Measurements from ENCODE around the gene CAPN2. TPM values are rescaled to one million over a fixed set of nuclear protein-coding genes. Genes with fewer than 3 reads are reported as not detected.
"Not testable (repeated sequence)": the region's sequence is repeated elsewhere in the genome, so short reads cannot be mapped to it uniquely, and the experiment has no call there.

The CAPN2 gene
- total RNA-seq, 1 experiment from 2014 or later = 198 TPM

DNA sequence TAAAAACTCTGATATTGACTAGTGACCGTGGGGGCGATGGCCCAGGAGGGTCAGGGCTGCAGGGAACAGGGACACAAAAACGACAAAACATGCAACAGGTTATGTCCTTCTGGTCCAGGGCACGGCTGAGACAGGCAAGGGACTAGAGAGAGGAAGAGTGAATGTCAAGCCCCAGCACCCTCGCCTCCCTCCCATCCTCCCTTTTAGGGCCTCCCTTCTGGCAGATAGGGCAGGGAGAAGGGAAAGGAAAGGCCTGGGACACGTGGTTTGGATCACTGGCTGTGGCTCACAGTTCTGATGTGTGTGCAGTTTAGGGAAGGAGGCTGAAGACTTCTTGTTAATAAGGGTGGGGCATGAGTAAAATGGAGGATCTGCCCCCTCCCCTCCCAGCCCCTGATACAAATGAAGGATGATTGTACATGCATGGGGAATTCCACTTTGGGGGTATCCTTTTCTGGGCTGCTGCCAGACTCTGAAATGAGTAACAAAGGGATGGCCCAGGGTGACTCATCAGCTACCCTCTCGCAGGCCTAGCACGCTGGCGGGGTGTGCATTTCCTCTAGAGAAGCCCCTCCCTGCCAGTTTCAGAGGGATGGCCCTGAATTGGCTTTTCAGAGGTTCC lies 14.2 kb downstream of the CAPN2 start:
- Histone ChIP-seq H3K27me3 (no peaks in the 10 kb centered on the region), H3K9me3 (no peaks in the 10 kb centered on the region), H3K36me3 (peaks cover 72% of the 10 kb centered on the region), H3K4me3 (no peak overlapping the region)
- peak; percentile 97 for DNase-seq

DNA sequence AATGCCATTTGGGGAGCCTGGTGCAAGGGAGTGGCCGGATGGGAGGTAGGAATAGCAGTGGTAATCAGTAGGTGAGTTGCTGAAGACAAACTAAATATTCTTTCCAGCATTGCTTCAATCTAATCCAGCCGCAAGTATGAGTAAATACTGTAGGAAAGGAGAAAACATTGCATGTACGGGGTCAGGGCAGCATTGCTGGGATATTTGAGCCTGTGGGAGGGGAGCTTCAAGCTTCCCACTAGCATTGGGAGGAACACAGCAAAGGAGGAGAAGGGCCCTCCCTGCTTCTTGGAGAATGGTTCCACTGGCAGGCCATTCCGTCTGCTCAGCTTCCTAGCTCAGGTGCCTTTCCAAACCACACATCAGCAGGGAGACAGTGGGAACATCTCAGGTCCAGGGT lies 15.2 kb downstream of the CAPN2 start:
- peaks cover 70% of the 10 kb centered on the region for H3K36me3 ChIP-seq
- DNase-seq = no peak
- H3K4me3 ChIP-seq = no peak overlapping the region
- no peaks in the 10 kb centered on the region for H3K9me3 ChIP-seq
- H3K27me3 ChIP-seq = no peaks in the 10 kb centered on the region

DNA sequence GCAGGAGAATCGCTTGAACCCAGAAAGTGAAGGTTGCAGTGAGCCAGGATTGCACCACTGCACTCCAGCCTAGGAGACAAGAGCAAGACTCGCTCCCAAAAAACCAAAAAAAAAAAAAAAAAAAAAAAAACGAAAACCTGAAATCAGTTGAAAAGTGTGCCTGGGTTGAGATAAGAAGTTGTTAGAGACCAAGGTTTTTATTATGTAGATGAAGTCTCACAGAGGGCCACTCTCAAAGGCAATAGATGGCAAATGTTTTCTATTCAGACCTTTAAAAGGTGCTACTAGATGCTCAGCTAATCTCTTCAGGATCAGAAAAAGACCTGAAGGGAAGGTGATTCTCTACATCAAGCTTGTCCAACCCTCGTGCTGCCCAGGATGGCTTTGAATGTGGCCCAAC lies 17.6 kb downstream of the CAPN2 start:
- no peak overlapping the region for H3K4me3 ChIP-seq
- no peak for DNase-seq
- H3K36me3 ChIP-seq = peaks cover 68% of the 10 kb centered on the region
- no peaks in the 10 kb centered on the region for H3K9me3 ChIP-seq
- no peaks in the 10 kb centered on the region for H3K27me3 ChIP-seq

GRCh38 chr1:223730479-223731132 lies 18.3 kb downstream of the CAPN2 start:
- no peaks in the 10 kb centered on the region for H3K27me3 ChIP-seq
- peaks cover 64% of the 10 kb centered on the region for H3K36me3 ChIP-seq
- no peak overlapping the region for H3K4me3 ChIP-seq
- no peaks in the 10 kb centered on the region for H3K9me3 ChIP-seq
- DNase-seq = peak; percentile 34

DNA sequence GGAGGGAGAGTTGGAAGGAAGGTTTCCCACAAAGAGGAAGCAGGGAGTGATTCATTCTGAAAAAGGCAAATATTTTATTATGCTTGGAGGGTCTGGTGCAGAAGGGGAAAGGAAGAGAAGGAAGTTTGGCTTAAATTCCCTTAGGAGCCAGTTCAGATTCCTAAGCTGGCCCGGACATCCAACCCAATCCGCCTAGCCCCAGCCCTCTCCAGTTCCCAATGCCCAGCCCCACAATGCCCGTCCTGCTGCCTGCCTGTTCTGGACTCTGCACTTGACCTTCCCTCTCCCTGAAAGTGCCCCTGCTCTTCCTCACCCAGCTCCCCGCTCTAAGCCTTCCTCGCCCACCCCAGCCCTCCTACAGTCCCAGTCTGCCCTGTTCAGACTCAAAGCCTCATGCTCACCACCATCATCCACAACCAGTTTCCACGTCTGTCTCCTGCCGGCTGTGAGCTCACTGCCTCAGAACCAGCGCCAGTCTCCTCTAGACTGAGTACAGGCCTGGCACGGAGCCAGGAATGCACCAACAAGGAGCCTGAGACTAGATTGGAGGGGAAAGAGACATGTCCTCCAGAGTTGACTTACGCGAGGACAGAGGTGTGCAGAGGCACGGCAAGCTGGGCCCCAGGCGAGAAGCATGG lies 18.9 kb downstream of the CAPN2 start:
- Histone ChIP-seq H3K9me3 (no peaks in the 10 kb centered on the region), H3K4me3 (no peak overlapping the region), H3K27me3 (no peaks in the 10 kb centered on the region), H3K36me3 (peaks cover 65% of the 10 kb centered on the region)
- DNase-seq = peak; percentile 70

GRCh38 chr1:223732993-223733798 lies 20.9 kb downstream of the CAPN2 start:
- H3K4me3 ChIP-seq = no peak overlapping the region
- DNase-seq = peak; percentile 36
- H3K27me3 ChIP-seq = no peaks in the 10 kb centered on the region
- H3K9me3 ChIP-seq = no peaks in the 10 kb centered on the region
- peaks cover 55% of the 10 kb centered on the region for H3K36me3 ChIP-seq

DNA sequence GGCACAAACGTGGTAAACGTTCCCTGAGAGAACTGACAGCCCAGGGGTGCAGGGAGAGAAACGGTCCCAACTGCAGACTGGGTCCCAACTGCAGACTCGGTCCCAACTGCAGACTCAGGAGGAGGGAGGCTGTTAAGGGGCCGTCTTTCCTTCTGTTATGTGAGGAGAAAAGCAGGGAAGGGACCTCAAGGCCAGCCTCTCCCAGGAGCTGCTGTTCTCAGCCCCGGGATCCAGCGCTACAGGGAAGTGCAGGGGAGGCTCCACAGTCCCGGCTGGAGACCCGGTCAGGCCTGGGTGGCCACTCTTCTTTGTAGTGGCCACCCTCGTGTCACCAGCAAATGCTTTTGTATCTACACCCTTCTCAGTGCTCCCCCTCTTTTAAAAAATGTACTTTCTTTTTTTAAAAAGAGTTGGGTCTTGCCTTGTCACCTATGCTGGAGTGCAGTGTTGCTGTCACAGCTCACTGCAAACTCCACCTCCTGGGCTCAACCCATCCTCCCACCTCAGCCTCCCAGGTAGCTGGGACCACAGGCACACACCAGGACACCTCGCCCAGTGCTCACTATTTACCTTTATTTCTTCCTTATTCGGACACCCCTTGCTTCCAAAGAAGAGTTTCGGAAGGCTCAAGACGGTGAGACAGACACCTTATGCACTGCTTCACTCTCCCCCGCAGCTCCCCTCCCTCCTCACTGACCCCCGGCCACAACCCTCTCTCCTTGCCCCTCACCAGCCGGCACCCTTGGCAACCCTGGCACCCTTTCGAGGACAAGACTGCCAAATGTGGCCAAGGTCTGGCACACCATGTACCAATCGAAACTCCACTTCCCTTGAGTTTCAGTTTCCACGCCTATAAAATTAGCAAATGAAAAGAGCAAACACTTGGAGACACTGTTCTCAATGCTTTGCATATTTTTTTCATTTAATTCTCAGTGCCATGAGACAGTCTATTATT lies 21.8 kb downstream of the CAPN2 start:
- no peaks in the 10 kb centered on the region for H3K9me3 ChIP-seq
- DNase-seq = no peak
- peaks cover 55% of the 10 kb centered on the region for H3K36me3 ChIP-seq
- no peak overlapping the region for H3K4me3 ChIP-seq
- H3K27me3 ChIP-seq = no peaks in the 10 kb centered on the region

- H3K27me3 ChIP-seq, DNase-seq, H3K9me3 ChIP-seq, H3K4me3 ChIP-seq: not testable (repeated sequence)
- H3K36me3 ChIP-seq = peaks cover 63% of the 10 kb centered on the region
These were observed 24.3 kb downstream of the CAPN2 start for GRCh38 chr1:223736638-223737037.

GRCh38 chr1:223737342-223737741 lies 25.0 kb downstream of the CAPN2 start:
- no peak for DNase-seq
- Histone ChIP-seq H3K9me3 (no peaks in the 10 kb centered on the region), H3K27me3 (no peaks in the 10 kb centered on the region), H3K36me3 (peaks cover 64% of the 10 kb centered on the region), H3K4me3 (no peak overlapping the region)

DNA sequence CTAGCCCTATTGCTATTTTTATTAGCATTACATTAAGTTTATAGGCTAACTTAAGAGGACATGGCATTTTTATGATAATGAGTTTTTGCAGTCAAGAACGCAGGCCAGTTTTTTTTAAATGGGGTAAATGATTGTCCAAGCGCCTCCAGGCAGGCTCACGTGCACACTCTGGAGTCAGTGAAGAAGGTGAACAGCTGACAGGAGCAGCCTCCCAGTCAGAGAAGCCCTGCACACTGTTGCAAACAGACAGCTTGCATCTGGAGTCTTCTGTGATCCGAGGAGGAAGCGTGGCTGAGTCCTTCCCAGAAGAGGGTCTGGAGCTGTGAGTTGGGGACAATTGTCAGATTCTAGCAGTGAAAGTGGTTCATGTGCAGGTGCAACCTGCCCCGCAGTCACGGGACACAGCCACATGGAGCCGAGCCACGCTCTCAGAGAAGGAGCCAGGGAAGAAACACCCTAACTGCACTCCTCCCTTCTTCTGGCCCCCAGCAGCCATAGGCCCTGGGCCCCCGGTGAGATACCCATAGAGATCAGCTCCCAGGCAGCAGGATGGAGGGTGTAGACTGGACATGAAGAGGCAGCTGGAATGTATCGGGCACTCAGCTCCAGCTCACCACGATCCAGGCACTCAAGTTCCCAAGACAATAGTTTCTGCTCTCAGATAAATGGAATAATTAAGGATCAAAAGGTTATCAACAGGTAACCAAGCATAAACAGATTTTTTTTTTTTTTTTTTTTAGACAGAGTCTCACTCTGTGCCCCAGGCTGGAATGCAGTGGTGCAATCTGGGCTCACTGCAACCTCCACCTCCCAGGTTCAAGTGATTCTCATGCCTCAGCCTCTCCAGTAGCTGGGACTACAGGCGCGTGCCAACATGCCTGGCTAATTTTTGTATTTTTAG lies 26.4 kb downstream of the CAPN2 start:
- Histone ChIP-seq H3K36me3 (peaks cover 60% of the 10 kb centered on the region), H3K9me3 (no peaks in the 10 kb centered on the region)
- DNase-seq = no peak

DNA sequence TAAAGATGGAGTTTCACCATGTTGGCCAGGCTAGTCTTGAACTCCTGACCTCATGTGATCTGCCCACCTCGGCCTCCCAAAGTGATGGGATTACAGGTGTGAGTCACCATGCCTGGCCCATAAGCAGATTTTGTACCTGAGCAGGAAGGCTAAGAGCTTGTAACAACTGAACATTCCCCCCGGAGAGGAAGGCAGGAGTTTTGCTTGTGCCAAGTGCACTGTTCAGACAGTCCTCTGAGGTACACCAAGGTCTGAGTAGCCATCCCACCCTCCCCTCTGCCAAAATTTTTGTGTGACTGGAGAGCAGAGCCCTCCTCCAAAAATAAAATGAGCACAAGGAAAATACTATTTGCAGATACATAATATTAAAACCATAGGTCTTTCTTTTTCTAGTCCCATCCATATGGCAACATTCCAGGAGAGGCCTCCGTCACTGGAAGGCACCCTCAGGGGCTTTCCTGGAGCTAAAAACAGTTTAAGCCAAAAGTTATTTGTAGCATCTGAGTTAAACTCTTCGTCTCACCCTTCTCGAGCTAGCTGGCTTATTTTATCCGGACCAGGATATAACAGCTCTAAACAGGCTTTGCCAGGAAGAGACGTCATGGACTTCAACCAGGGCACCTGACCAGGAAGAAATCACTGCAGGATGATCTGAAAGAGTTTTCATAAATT lies 27.2 kb downstream of the CAPN2 start:
- no peaks in the 10 kb centered on the region for H3K9me3 ChIP-seq
- DNase-seq = no peak
- peaks cover 59% of the 10 kb centered on the region for H3K36me3 ChIP-seq
- H3K4me3 ChIP-seq = no peak overlapping the region
- H3K27me3 ChIP-seq = no peaks in the 10 kb centered on the region

More for the DNA sequence above, 26.4 kb downstream of the CAPN2 start:
- Histone ChIP-seq H3K27me3 (no peaks in the 10 kb centered on the region), H3K4me3 (no peak overlapping the region)

DNA sequence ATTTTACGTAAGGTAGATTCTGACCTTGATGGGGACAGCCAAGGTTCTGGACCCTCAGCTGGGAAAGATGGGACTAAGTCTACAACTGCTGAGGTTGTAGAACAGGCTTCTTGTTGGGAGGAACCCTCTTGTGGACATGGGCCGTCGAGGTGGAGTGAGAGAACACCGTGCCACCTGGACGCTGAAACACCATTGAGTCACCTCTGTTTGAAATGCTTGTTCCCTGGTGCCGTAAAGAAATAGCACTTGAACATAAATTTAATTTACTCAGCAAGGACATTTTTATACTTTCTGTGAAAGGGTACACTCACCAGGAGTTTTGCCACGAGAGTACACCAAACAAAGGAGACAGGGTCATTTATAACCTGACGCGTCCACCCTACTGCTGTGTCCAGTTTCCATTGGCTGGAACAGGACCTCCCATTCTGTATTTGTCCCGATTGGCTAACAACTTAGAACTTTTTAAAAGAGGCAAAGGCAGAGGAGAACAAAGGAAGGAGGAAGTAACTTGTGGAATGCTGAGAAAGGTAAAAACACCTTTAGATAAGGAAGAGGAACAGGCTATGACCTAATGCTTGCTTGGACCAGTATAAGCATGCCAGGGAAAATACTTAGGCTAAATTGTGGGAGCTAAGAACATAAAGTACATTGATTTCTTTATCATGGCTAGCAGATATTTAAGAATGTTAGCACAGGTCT lies 27.8 kb downstream of the CAPN2 start:
- peaks cover 54% of the 10 kb centered on the region for H3K36me3 ChIP-seq
- not testable (repeated sequence) for H3K4me3 ChIP-seq, DNase-seq, H3K27me3 ChIP-seq, H3K9me3 ChIP-seq

GRCh38 chr1:223741861-223742260 lies 29.5 kb downstream of the CAPN2 start:
- H3K4me3 ChIP-seq = no peak overlapping the region
- peaks cover 62% of the 10 kb centered on the region for H3K36me3 ChIP-seq
- H3K27me3 ChIP-seq = no peaks in the 10 kb centered on the region
- no peak for DNase-seq
- H3K9me3 ChIP-seq = no peaks in the 10 kb centered on the region

GRCh38 chr1:223742856-223743517 lies 30.6 kb downstream of the CAPN2 start:
- no peaks in the 10 kb centered on the region for H3K27me3 ChIP-seq
- no peak overlapping the region for H3K4me3 ChIP-seq
- no peak for DNase-seq
- H3K36me3 ChIP-seq = peaks cover 74% of the 10 kb centered on the region
- H3K9me3 ChIP-seq = no peaks in the 10 kb centered on the region
